HCT116 (cell line): ENCODE measurements around the gene CHAC1. TPM values are rescaled to one million over a fixed set of nuclear protein-coding genes. Genes with fewer than 3 reads are reported as not detected.

Experiments used
- ATAC-seq: fragments of 200-7000 bp; cut with Tn5 transposase; 2 replicates; pipeline ENCODE4 v1.9.1; 2020; ENCODE audit warnings: mild to moderate bottlenecking, moderate library complexity
- BruUV-seq: library from RNA; stranded (reverse); fragments of 400-500 nt; replicated peaks from 2 replicates; lab custom pipeline; 2021; lab: Mats Ljungman, UMichigan
- CTCF ChIA-PET: fragments of 300-600 bp; sonication (Branson Sonifier 250); formaldehyde crosslinking; loops from one replicate; lab custom pipeline; 2021; ENCODE audit warnings: antibody characterized with exemption; lab: Charles Lee
- POLR2A ChIA-PET: fragments of 300-600, 350-600 bp; sonication (Branson Sonifier 250); formaldehyde crosslinking; loops from one replicate; lab custom pipeline; 2021; ENCODE audit warnings: antibody characterized with exemption; lab: Charles Lee
- RAD21 ChIA-PET, 2 experiments: fragments of 300-600 bp; sonication (Branson Sonifier 250); formaldehyde crosslinking; loops; one replicate each; lab custom pipeline; 2023; ENCODE audit warnings: low total read pairs in 2 of 2; ENCODE audit not compliant: uncharacterized antibody in 2 of 2, unreplicated experiment in 2 of 2, low non-redundant PET in 1 of 2; lab: Charles Lee
- DNase-seq: peaks from one replicate; pipeline ENCODE4 v3.0.0-alpha.2; 2010; ENCODE audit warnings: low read depth, low spot score
- H2AFZ ChIP-seq: fragments of 200-600 bp; shearing (Covaris generic), sonication (generic); 2 replicates; pipeline ENCODE4 v1.6.1; 2017; ENCODE audit warnings: low read depth, mixed run types, mixed read lengths, antibody characterized with exemption, low read length; ENCODE audit not compliant: poor library complexity, severe bottlenecking
- H3K27ac ChIP-seq: 2 replicates; pipeline ENCODE4 v1.5.1; 2012; ENCODE audit warnings: low read depth, low read length
- H3K27me3 ChIP-seq: fragments of 200-600 bp; sonication (generic); 2 replicates; pipeline ENCODE4 v1.6.1; 2016; ENCODE audit warnings: mixed run types, low read length, mixed read lengths; ENCODE audit not compliant: insufficient read depth
- H3K36me3 ChIP-seq, 2 experiments: fragments of 200-500 bp in 1 of 2; fragments of 200-600 bp in 1 of 2; sonication (Bioruptor generic) in 1 of 2; sonication (generic) in 1 of 2; 2 replicates each; pipeline versions ENCODE4 v1.5.1 to v1.6.1; 2014 to 2016; ENCODE audit warnings: low read length in 2 of 2, inconsistent platforms in 1 of 2, mixed read lengths in 1 of 2, mixed run types in 1 of 2; ENCODE audit not compliant: insufficient read depth in 2 of 2, control insufficient read depth in 1 of 2
- H3K4me1 ChIP-seq, 2 experiments: fragments of 200-600 bp in 1 of 2; sonication (generic) in 1 of 2; 2 replicates each; pipeline versions ENCODE4 v1.5.1 to v1.6.1; 2012 to 2017; ENCODE audit warnings: low read length in 2 of 2, inconsistent platforms in 1 of 2, mild to moderate bottlenecking in 1 of 2, mixed read lengths in 1 of 2, mixed run types in 1 of 2, moderate library complexity in 1 of 2; ENCODE audit not compliant: insufficient read depth in 2 of 2, control insufficient read depth in 1 of 2
- H3K4me2 ChIP-seq: fragments of 200-600 bp; sonication (generic); 2 replicates; pipeline ENCODE4 v1.6.1; 2017; ENCODE audit warnings: mixed run types, low read length, mixed read lengths
- H3K4me3 ChIP-seq, 2 experiments: fragments of 200-600 bp in 1 of 2; sonication (generic) in 1 of 2; replicated peaks in 1 of 2; 2 replicates each; pipeline ENCODE4 v1.5.1; 2011 to 2016; ENCODE audit warnings: low read length in 2 of 2, control low read depth in 1 of 2, low read depth in 1 of 2, mild to moderate bottlenecking in 1 of 2, mixed read lengths in 1 of 2, mixed run types in 1 of 2
- H3K79me2 ChIP-seq: fragments of 200-600 bp; sonication (generic); 2 replicates; pipeline ENCODE4 v1.6.1; 2017; ENCODE audit warnings: mild to moderate bottlenecking, mixed run types, low read length, moderate library complexity, mixed read lengths; ENCODE audit not compliant: insufficient read depth
- H3K9ac ChIP-seq: fragments of 200-600 bp; sonication (generic); 2 replicates; pipeline ENCODE4 v1.6.1; 2016; ENCODE audit warnings: low read length, mixed read lengths
- H3K9me2 ChIP-seq: fragments of 200-600 bp; sonication (generic), shearing (Covaris generic); 2 replicates; pipeline ENCODE4 v1.6.1; 2017; ENCODE audit warnings: mixed run types, mild to moderate bottlenecking, moderate library complexity; ENCODE audit not compliant: insufficient read depth
- H3K9me3 ChIP-seq, 2 experiments: fragments of 200-500 bp in 1 of 2; fragments of 200-600 bp in 1 of 2; sonication (Bioruptor generic) in 1 of 2; sonication (generic) in 1 of 2; 2 replicates each; pipeline ENCODE4 v1.6.1; 2014 to 2017; ENCODE audit warnings: low read length in 2 of 2, mixed read lengths in 2 of 2, inconsistent platforms in 1 of 2, low read depth in 1 of 2, mild to moderate bottlenecking in 1 of 2, mixed run types in 1 of 2, moderate library complexity in 1 of 2; ENCODE audit not compliant: control insufficient read depth in 1 of 2, insufficient read depth in 1 of 2
- H4K20me1 ChIP-seq: fragments of 200-600 bp; sonication (generic), shearing (Covaris generic); 2 replicates; pipeline ENCODE4 v1.6.1; 2017; ENCODE audit warnings: mixed run types, mild to moderate bottlenecking, moderate library complexity; ENCODE audit not compliant: insufficient read depth
- CBX3 ChIP-seq: IDR thresholded peaks from 2 replicates; pipeline ENCODE4 v1.6.1; 2012; ENCODE audit warnings: low read depth
- EGR1 ChIP-seq: IDR thresholded peaks from 2 replicates; pipeline ENCODE4 v1.6.1; 2012; ENCODE audit warnings: low read depth
- EZH2 ChIP-seq: fragments of 200-600 bp; sonication (generic); IDR thresholded peaks from 2 replicates; pipeline ENCODE4 v1.6.1; 2017; ENCODE audit warnings: antibody characterized with exemption, mixed run types
- EZH2phosphoT487 ChIP-seq: fragments of 200-600 bp; IDR thresholded peaks from 2 replicates; pipeline ENCODE4 v1.6.1; 2018; ENCODE audit warnings: antibody characterized with exemption, borderline replicate concordance
- MAX ChIP-seq: IDR thresholded peaks from 2 replicates; pipeline ENCODE4 v1.6.1; 2012
- POLR2A ChIP-seq: IDR thresholded peaks from 2 replicates; pipeline ENCODE4 v1.7.0; 2011; ENCODE audit warnings: borderline replicate concordance; ENCODE audit not compliant: insufficient read depth, insufficient read length; ENCODE audit errors: extremely low read depth
- POLR2AphosphoS5 ChIP-seq: IDR thresholded peaks from 2 replicates; pipeline ENCODE4 v1.6.1; 2011; ENCODE audit warnings: mild to moderate bottlenecking, low read depth, low read length, moderate library complexity
- RAD21 ChIP-seq: IDR thresholded peaks from 2 replicates; pipeline ENCODE4 v1.6.1; 2012; ENCODE audit warnings: low read depth, mild to moderate bottlenecking
- SIN3A ChIP-seq: IDR thresholded peaks from 2 replicates; pipeline ENCODE4 v1.6.1; 2012; ENCODE audit warnings: low read depth
- TCF7L2 ChIP-seq: IDR thresholded peaks from 2 replicates; pipeline ENCODE4 v1.7.0; 2011; ENCODE audit warnings: borderline replicate concordance, inconsistent platforms; ENCODE audit not compliant: insufficient read depth, insufficient read length; ENCODE audit errors: extremely low read depth
- ZFX ChIP-seq: fragments of 450-650 bp; IDR thresholded peaks from 2 replicates; pipeline ENCODE4 v1.6.1; 2017
- intact Hi-C: fragments of 100-400 bp; cut with micrococcal nuclease; formaldehyde crosslinking; loops from 2 replicates; pipeline ENCODE4 v1.10.0; 2022
- total RNA-seq: library from RNA; stranded (reverse); gene quantifications from one replicate; pipeline ENCODE4 v1.2.1, GENCODE V29; 2021; ENCODE audit not compliant: unreplicated experiment
- TF ChIP-seq, protein P1 (sequence below): IDR thresholded peaks from 2 replicates; pipeline ENCODE4 v1.6.1; 2012; ENCODE audit warnings: low read depth
- TF ChIP-seq, protein P2 (sequence below): IDR thresholded peaks from 2 replicates; pipeline ENCODE4 v1.6.1; 2011; ENCODE audit warnings: mild to moderate bottlenecking, low read length, moderate library complexity; ENCODE audit not compliant: insufficient replicate concordance; ENCODE audit errors: extremely low read depth
- TF ChIP-seq, protein P3 (sequence below): IDR thresholded peaks from 2 replicates; pipeline ENCODE4 v1.6.1; 2012

Gene CHAC1
- total RNA-seq, 1 experiment from 2014 or later: 58.9 TPM

GRCh38 chr15:40927495-40927872 lies 25.8 kb upstream of the CHAC1 start:
- CTCF ChIA-PET: interaction anchor here (3.9 to 4.8 kb wide), 2 partner anchors 14 to 22 kb away, joined by 36 to 69 read pairs; no protein-coding TSS in a partner anchor
- RAD21 ChIA-PET: no interaction called here
- H4K20me1 ChIP-seq: no peaks in the 10 kb centered on the region
- H3K27ac ChIP-seq: no peak overlapping the region
- DNase-seq (no peak), ATAC-seq (no peak)
- H2AFZ ChIP-seq: no peak overlapping the region
- H3K4me2 ChIP-seq: peak overlapping the region; percentile 100
- BruUV-seq: no TSS peak
- peaks cover 19 to 41% of the 10 kb centered on the region in 2 experiments for H3K4me1 ChIP-seq
- no peaks in the 10 kb centered on the region for H3K79me2 ChIP-seq
- H3K9me2 ChIP-seq: no peaks in the 10 kb centered on the region
- TF ChIP-seq EZH2phosphoT487 (no peak), MAX (no peak), POLR2A (no peak), TCF7L2 (no peak), CBX3 (no peak), EZH2 (no peak), ZFX (no peak), POLR2AphosphoS5 (no peak), RAD21 (no peak), SIN3A (no peak), EGR1 (no peak)
- TF ChIP-seq, protein P1, sequence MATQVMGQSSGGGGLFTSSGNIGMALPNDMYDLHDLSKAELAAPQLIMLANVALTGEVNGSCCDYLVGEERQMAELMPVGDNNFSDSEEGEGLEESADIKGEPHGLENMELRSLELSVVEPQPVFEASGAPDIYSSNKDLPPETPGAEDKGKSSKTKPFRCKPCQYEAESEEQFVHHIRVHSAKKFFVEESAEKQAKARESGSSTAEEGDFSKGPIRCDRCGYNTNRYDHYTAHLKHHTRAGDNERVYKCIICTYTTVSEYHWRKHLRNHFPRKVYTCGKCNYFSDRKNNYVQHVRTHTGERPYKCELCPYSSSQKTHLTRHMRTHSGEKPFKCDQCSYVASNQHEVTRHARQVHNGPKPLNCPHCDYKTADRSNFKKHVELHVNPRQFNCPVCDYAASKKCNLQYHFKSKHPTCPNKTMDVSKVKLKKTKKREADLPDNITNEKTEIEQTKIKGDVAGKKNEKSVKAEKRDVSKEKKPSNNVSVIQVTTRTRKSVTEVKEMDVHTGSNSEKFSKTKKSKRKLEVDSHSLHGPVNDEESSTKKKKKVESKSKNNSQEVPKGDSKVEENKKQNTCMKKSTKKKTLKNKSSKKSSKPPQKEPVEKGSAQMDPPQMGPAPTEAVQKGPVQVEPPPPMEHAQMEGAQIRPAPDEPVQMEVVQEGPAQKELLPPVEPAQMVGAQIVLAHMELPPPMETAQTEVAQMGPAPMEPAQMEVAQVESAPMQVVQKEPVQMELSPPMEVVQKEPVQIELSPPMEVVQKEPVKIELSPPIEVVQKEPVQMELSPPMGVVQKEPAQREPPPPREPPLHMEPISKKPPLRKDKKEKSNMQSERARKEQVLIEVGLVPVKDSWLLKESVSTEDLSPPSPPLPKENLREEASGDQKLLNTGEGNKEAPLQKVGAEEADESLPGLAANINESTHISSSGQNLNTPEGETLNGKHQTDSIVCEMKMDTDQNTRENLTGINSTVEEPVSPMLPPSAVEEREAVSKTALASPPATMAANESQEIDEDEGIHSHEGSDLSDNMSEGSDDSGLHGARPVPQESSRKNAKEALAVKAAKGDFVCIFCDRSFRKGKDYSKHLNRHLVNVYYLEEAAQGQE: no peak
- TF ChIP-seq, protein P2, sequence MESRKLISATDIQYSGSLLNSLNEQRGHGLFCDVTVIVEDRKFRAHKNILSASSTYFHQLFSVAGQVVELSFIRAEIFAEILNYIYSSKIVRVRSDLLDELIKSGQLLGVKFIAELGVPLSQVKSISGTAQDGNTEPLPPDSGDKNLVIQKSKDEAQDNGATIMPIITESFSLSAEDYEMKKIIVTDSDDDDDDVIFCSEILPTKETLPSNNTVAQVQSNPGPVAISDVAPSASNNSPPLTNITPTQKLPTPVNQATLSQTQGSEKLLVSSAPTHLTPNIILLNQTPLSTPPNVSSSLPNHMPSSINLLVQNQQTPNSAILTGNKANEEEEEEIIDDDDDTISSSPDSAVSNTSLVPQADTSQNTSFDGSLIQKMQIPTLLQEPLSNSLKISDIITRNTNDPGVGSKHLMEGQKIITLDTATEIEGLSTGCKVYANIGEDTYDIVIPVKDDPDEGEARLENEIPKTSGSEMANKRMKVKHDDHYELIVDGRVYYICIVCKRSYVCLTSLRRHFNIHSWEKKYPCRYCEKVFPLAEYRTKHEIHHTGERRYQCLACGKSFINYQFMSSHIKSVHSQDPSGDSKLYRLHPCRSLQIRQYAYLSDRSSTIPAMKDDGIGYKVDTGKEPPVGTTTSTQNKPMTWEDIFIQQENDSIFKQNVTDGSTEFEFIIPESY: no peak
- TF ChIP-seq, protein P3, sequence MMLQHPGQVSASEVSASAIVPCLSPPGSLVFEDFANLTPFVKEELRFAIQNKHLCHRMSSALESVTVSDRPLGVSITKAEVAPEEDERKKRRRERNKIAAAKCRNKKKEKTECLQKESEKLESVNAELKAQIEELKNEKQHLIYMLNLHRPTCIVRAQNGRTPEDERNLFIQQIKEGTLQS: no peak
- no peaks in the 10 kb centered on the region for H3K36me3 ChIP-seq
- intact Hi-C loops: no loop called here
- no peak overlapping the region for H3K9ac ChIP-seq
- H3K9me3 ChIP-seq: no peaks in the 10 kb centered on the region
- peaks cover 15% of the 10 kb centered on the region; the same call in 1 of the 2 replicates for H3K27me3 ChIP-seq
- H3K4me3 ChIP-seq: peak overlapping the region; percentile 52 to 65; a peak in 2 of 4 replicates
- POLR2A ChIA-PET: interaction anchor here (1.7 to 4.4 kb wide), 3 partner anchors 20 to 26 kb away, joined by 14 to 48 read pairs (median 35); partner anchors contain the start of gene CHAC1
